Measurements from ENCODE around the gene GTF3C5. TPM values are rescaled to one million over a fixed set of nuclear protein-coding genes. Genes with fewer than 3 reads are reported as not detected.

Gene GTF3C5
- total and polyA plus RNA-seq, 9 of the 15 experiments (the other 6 are each of a cell fraction or from before 2014, with no cell fraction given) = 3.8 to 118 (median 83.7) TPM

- TF ChIP-seq PRDM10 (IDR thresholded peaks at IDR 0.05; ENCODE audit: partially characterized antibody) (no peak), ZBTB40 (IDR thresholded peaks at IDR 0.05) (peak; percentile 95), ZBTB40 (CRISPR knock-in tag; IDR thresholded peaks at IDR 0.05) (no peak), E2F3 (CRISPR knock-in tag; IDR thresholded peaks at IDR 0.05) (peak; percentile 92), FOXJ2 (tag; IDR thresholded peaks at IDR 0.05) (peak; percentile 75; the same call in 1 of the 2 replicates), KAT8 (IDR thresholded peaks at IDR 0.05; ENCODE audit: low read depth) (0 out of 2 replicates have a peak, but pooled peaks have one; percentile 32)
Observed at GRCh38 chr9:133030317-133031129, at the start of gene GTF3C5 (continued).
